ENCODE data around the gene TMEM178B.

- TF ChIP-seq, protein P1, sequence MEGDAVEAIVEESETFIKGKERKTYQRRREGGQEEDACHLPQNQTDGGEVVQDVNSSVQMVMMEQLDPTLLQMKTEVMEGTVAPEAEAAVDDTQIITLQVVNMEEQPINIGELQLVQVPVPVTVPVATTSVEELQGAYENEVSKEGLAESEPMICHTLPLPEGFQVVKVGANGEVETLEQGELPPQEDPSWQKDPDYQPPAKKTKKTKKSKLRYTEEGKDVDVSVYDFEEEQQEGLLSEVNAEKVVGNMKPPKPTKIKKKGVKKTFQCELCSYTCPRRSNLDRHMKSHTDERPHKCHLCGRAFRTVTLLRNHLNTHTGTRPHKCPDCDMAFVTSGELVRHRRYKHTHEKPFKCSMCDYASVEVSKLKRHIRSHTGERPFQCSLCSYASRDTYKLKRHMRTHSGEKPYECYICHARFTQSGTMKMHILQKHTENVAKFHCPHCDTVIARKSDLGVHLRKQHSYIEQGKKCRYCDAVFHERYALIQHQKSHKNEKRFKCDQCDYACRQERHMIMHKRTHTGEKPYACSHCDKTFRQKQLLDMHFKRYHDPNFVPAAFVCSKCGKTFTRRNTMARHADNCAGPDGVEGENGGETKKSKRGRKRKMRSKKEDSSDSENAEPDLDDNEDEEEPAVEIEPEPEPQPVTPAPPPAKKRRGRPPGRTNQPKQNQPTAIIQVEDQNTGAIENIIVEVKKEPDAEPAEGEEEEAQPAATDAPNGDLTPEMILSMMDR (IDR thresholded peaks at IDR 0.05; ENCODE audit: low read depth, low read length, poor library complexity, severe bottlenecking), result no peak
- TF ChIP-seq EZH2phosphoT487 (IDR thresholded peaks at IDR 0.05; ENCODE audit: borderline replicate concordance, low read length), result no peak
Measured at GRCh38 chr7:141390339-141390738, 316.5 kb downstream of the TMEM178B start.

Data from DOHH2 (cell line).